BE2C (cell line): Measurements from ENCODE around the gene CXorf58.

Experiments
- DNase-seq: peaks from one replicate; pipeline ENCODE4 v3.0.0-alpha.2; 2020
- H3K27me3 ChIP-seq: fragments of 250-450 bp; sonication (Bioruptor Pico); 2 replicates; pipeline ENCODE4 v1.5.1; 2020; ENCODE audit warnings: mild to moderate bottlenecking
- H3K36me3 ChIP-seq: fragments of 250-450 bp; sonication (Bioruptor Pico); 2 replicates; pipeline ENCODE4 v1.5.1; 2020; ENCODE audit warnings: mild to moderate bottlenecking
- H3K4me1 ChIP-seq: fragments of 250-450 bp; sonication (Bioruptor Pico); 2 replicates; pipeline ENCODE4 v1.5.1; 2020
- H3K4me3 ChIP-seq: 2 replicates; pipeline ENCODE4 v1.5.1; 2011; ENCODE audit warnings: low read depth, low read length
- H3K9me3 ChIP-seq: fragments of 250-450 bp; sonication (Bioruptor Pico); 2 replicates; pipeline ENCODE4 v1.5.1; 2020
- TF ChIP-seq, protein P1 (sequence below): IDR thresholded peaks from 2 replicates; pipeline ENCODE4 v1.5.1; 2012; ENCODE audit warnings: mild to moderate bottlenecking, low read depth, low read length

CXorf58 gene

GRCh38 chrX:23938690-23939089 lies 30.9 kb downstream of the CXorf58 start:
- TF ChIP-seq, protein P1, sequence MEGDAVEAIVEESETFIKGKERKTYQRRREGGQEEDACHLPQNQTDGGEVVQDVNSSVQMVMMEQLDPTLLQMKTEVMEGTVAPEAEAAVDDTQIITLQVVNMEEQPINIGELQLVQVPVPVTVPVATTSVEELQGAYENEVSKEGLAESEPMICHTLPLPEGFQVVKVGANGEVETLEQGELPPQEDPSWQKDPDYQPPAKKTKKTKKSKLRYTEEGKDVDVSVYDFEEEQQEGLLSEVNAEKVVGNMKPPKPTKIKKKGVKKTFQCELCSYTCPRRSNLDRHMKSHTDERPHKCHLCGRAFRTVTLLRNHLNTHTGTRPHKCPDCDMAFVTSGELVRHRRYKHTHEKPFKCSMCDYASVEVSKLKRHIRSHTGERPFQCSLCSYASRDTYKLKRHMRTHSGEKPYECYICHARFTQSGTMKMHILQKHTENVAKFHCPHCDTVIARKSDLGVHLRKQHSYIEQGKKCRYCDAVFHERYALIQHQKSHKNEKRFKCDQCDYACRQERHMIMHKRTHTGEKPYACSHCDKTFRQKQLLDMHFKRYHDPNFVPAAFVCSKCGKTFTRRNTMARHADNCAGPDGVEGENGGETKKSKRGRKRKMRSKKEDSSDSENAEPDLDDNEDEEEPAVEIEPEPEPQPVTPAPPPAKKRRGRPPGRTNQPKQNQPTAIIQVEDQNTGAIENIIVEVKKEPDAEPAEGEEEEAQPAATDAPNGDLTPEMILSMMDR: no peak
- Histone ChIP-seq H3K4me3 (no peak overlapping the region), H3K27me3 (no peaks in the 10 kb centered on the region), H3K9me3 (no peaks in the 10 kb centered on the region), H3K36me3 (no peaks in the 10 kb centered on the region), H3K4me1 (no peaks in the 10 kb centered on the region)
- DNase-seq: no peak

DNA sequence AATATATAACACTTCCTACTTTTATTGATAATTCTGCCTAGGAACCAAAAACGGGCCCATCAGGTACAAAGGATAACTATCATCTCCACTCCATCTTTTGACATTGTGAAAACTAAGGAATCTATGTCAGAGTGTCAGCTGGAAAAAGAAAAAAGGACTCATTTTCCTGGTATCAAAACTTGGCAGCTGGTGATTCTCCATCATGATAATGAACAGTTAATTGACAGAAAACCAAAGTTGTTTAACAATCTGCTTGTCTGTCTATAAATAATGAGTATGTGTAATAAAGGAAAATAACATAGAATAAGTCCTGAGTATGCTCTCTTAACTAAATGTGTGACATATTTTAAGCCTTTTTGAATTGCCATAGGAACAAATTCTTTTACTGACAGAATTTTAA lies 31.4 kb downstream of the CXorf58 start:
- Histone ChIP-seq H3K4me3 (no peak overlapping the region), H3K4me1 (no peaks in the 10 kb centered on the region), H3K27me3 (no peaks in the 10 kb centered on the region), H3K36me3 (no peaks in the 10 kb centered on the region), H3K9me3 (no peaks in the 10 kb centered on the region)
- DNase-seq: no peak
- TF ChIP-seq, protein P1: no peak

DNA sequence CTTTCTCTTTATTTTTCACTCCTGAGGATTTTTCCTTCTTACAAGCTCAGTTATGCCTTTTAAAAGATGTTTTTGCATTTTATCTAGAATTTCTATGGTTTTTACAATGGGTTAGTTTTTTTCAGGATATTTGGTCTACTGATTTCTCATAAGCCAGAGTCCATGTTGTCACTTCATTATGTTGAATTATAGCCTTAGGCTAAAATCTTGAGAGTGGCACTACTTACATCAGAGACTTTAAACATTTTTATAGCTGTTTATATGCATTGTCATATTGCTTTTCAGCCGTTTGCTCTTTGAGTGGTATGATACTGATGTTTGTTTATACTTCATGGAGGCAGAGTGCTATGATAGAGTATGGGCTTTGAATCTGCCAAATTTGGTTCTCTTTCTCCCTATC lies 36.4 kb downstream of the CXorf58 start:
- no peaks in the 10 kb centered on the region for H3K9me3 ChIP-seq
- H3K4me1 ChIP-seq: no peaks in the 10 kb centered on the region
- no peaks in the 10 kb centered on the region for H3K36me3 ChIP-seq
- no peak overlapping the region for H3K4me3 ChIP-seq
- TF ChIP-seq, protein P1: no peak
- H3K27me3 ChIP-seq: no peaks in the 10 kb centered on the region
- DNase-seq: no peak

GRCh38 chrX:23945206-23945605 lies 37.4 kb downstream of the CXorf58 start:
- Histone ChIP-seq H3K27me3 (no peaks in the 10 kb centered on the region), H3K4me1 (no peaks in the 10 kb centered on the region), H3K9me3 (no peaks in the 10 kb centered on the region), H3K36me3 (no peaks in the 10 kb centered on the region), H3K4me3 (no peak overlapping the region)
- DNase-seq: no peak
- TF ChIP-seq, protein P1: no peak

GRCh38 chrX:23952391-23952790 lies 44.6 kb downstream of the CXorf58 start:
- TF ChIP-seq, protein P1: no peak
- Histone ChIP-seq H3K4me3 (no peak overlapping the region), H3K9me3 (no peaks in the 10 kb centered on the region), H3K36me3 (no peaks in the 10 kb centered on the region), H3K27me3 (no peaks in the 10 kb centered on the region), H3K4me1 (no peaks in the 10 kb centered on the region)
- no peak for DNase-seq

- no peak for DNase-seq
- Histone ChIP-seq H3K36me3 (no peaks in the 10 kb centered on the region), H3K4me3 (no peak overlapping the region), H3K4me1 (no peaks in the 10 kb centered on the region), H3K9me3 (no peaks in the 10 kb centered on the region), H3K27me3 (no peaks in the 10 kb centered on the region)
- TF ChIP-seq, protein P1: no peak
Observed at GRCh38 chrX:23952984-23953907, 45.4 kb downstream of the CXorf58 start.
